22Rv1 (cell line): ENCODE data around the gene MEI4.
A peak's percentile ranks its signal among the peaks of the same experiment; 100 is the strongest.

Experiments
- H3K27ac ChIP-seq: fragments of 450-650 bp; 2 replicates; pipeline ENCODE4 v1.5.1; 2017
- CTCF ChIP-seq: fragments of 450-650 bp; IDR thresholded peaks from 2 replicates; pipeline ENCODE4 v1.5.1; 2017; ENCODE audit warnings: mild to moderate bottlenecking
- ZFX ChIP-seq: fragments of 450-650 bp; IDR thresholded peaks from 2 replicates; pipeline ENCODE4 v1.6.1; 2017; ENCODE audit warnings: antibody characterized with exemption, borderline replicate concordance

MEI4 gene

GRCh38 chr6:77893391-77893790 lies 240.6 kb downstream of the MEI4 start:
- TF ChIP-seq ZFX (no peak), CTCF (no peak)
- H3K27ac ChIP-seq = no peak overlapping the region

- TF ChIP-seq CTCF (no peak), ZFX (no peak)
- H3K27ac ChIP-seq = no peak overlapping the region
These were observed 253.2 kb downstream of the MEI4 start for GRCh38 chr6:77906070-77906469.

GRCh38 chr6:77910826-77911225 lies 258.0 kb downstream of the MEI4 start:
- TF ChIP-seq ZFX (no peak), CTCF (no peak)
- no peak overlapping the region for H3K27ac ChIP-seq

GRCh38 chr6:77926198-77926751 lies 273.4 kb downstream of the MEI4 start:
- peak overlapping the region; percentile 17 for H3K27ac ChIP-seq
- TF ChIP-seq ZFX = no peak
- TF ChIP-seq CTCF = peak; percentile 68

- TF ChIP-seq CTCF (no peak), ZFX (no peak)
- no peak overlapping the region for H3K27ac ChIP-seq
These were observed 277.5 kb downstream of the MEI4 start for GRCh38 chr6:77930382-77930781.

GRCh38 chr6:77930952-77931351 lies 278.1 kb downstream of the MEI4 start:
- H3K27ac ChIP-seq = no peak overlapping the region
- no peak for TF ChIP-seq CTCF
- no peak for TF ChIP-seq ZFX

GRCh38 chr6:77962070-77962469 lies 309.2 kb downstream of the MEI4 start:
- no peak overlapping the region for H3K27ac ChIP-seq
- TF ChIP-seq CTCF = no peak
- no peak for TF ChIP-seq ZFX
